Measurements from ENCODE around the gene SCUBE1.

SCUBE1 gene

GRCh38 chr22:43303751-43304150 is 39.4 kb downstream of the SCUBE1 start:
- no CpG with 5 or more reads among the region's 11 CpGs for WGBS (ENCODE audit: insufficient coverage, insufficient read length)
- H3K4me1 ChIP-seq (ENCODE audit: control insufficient read depth, insufficient read depth, low read length) = 0 out of 2 replicates have a peak, but pooled peaks cover under 1% of the 10 kb centered on the region

GRCh38 chr22:43303166-43303565 is 40.0 kb downstream of the SCUBE1 start:
- no peak for DNase-seq (ENCODE audit: low read depth, low spot score)
- Histone ChIP-seq H3K9me3 (ENCODE audit: control insufficient read depth, insufficient read depth, low read length) (no peaks in the 10 kb centered on the region), H3K4me1 (ENCODE audit: control insufficient read depth, insufficient read depth, low read length) (no peaks in the 10 kb centered on the region), H3K4me3 (ENCODE audit: low read length) (no peak overlapping the region), H3K27me3 (ENCODE audit: control insufficient read depth, insufficient read depth, low read length) (no peaks in the 10 kb centered on the region), H3K27ac (ENCODE audit: low read length) (no peak overlapping the region), H3K36me3 (ENCODE audit: control insufficient read depth, insufficient read depth, low read length) (no peaks in the 10 kb centered on the region)
- WGBS (ENCODE audit: insufficient coverage, insufficient read length) = no CpG with 5 or more reads among the region's 8 CpGs

More at GRCh38 chr22:43303751-43304150, 39.4 kb downstream of the SCUBE1 start:
- H3K27ac ChIP-seq (ENCODE audit: low read length) = no peak overlapping the region
- no peak overlapping the region for H3K4me3 ChIP-seq (ENCODE audit: low read length)
- DNase-seq (ENCODE audit: low read depth, low spot score) = no peak
- H3K9me3 ChIP-seq (ENCODE audit: control insufficient read depth, insufficient read depth, low read length) = no peaks in the 10 kb centered on the region
- H3K27me3 ChIP-seq (ENCODE audit: control insufficient read depth, insufficient read depth, low read length) = no peaks in the 10 kb centered on the region
- H3K36me3 ChIP-seq (ENCODE audit: control insufficient read depth, insufficient read depth, low read length) = no peaks in the 10 kb centered on the region

- no peaks in the 10 kb centered on the region for H3K9me3 ChIP-seq (ENCODE audit: control insufficient read depth, insufficient read depth, low read length)
- no peaks in the 10 kb centered on the region for H3K36me3 ChIP-seq (ENCODE audit: control insufficient read depth, insufficient read depth, low read length)
- no peak for DNase-seq (ENCODE audit: low read depth, low spot score)
- H3K4me3 ChIP-seq (ENCODE audit: low read length) = no peak overlapping the region
- no peaks in the 10 kb centered on the region for H3K4me1 ChIP-seq (ENCODE audit: control insufficient read depth, insufficient read depth, low read length)
- WGBS (ENCODE audit: insufficient coverage, insufficient read length) = no CpG with 5 or more reads among the region's 12 CpGs
- no peak overlapping the region for H3K27ac ChIP-seq (ENCODE audit: low read length)
- no peaks in the 10 kb centered on the region for H3K27me3 ChIP-seq (ENCODE audit: control insufficient read depth, insufficient read depth, low read length)
Measured at GRCh38 chr22:43302531-43303041, 40.6 kb downstream of the SCUBE1 start.

GRCh38 chr22:43301866-43302265 is 41.3 kb downstream of the SCUBE1 start:
- H3K4me1 ChIP-seq (ENCODE audit: control insufficient read depth, insufficient read depth, low read length) = no peaks in the 10 kb centered on the region
- no CpG with 5 or more reads among the region's 10 CpGs for WGBS (ENCODE audit: insufficient coverage, insufficient read length)

DNA sequence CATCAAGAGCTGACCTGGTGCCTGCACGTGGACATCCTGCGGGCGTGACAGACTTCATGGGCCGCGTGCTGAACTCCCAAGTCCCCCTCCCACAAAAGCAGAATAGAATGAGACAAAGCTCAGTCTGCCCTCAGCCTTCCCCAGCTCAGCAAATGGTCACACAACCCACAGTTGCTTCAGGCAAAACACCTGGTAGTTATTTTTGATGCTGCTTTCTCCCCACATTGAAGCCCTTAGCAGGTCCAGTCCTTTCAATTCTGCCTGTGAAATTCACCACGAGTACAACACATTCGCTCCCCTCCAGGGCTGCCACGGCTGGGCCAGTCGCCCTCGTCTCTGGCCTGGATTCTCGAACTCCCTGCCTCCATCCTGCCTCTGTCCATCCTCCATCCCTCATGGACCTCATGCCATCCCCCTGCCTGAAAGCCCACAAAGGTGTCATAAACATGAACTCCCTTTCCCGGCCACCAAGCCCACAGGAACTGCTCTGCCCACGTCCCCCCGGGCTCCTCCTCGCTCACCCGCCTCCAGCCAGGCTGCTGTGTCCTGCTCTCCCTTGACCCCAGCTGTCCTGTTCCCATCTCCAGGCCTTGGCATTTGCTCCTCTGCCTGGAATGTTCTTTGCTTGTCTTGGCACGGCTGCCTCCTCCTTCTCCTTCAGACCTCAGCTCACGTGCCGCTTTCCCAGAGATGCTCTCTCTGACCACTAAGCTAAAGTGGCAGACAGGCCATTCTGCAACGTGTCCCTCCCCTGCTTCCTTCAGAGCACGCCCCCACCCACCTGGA is 42.1 kb downstream of the SCUBE1 start:
- WGBS (ENCODE audit: insufficient coverage, insufficient read length) = no CpG with 5 or more reads among the region's 21 CpGs
- no peaks in the 10 kb centered on the region for H3K36me3 ChIP-seq (ENCODE audit: control insufficient read depth, insufficient read depth, low read length)
- H3K9me3 ChIP-seq (ENCODE audit: control insufficient read depth, insufficient read depth, low read length) = no peaks in the 10 kb centered on the region
- H3K4me3 ChIP-seq (ENCODE audit: low read length) = no peak overlapping the region
- H3K4me1 ChIP-seq (ENCODE audit: control insufficient read depth, insufficient read depth, low read length) = no peaks in the 10 kb centered on the region
- H3K27me3 ChIP-seq (ENCODE audit: control insufficient read depth, insufficient read depth, low read length) = no peaks in the 10 kb centered on the region
- no peak for DNase-seq (ENCODE audit: low read depth, low spot score)
- H3K27ac ChIP-seq (ENCODE audit: low read length) = no peak overlapping the region

More at GRCh38 chr22:43301866-43302265, 41.3 kb downstream of the SCUBE1 start:
- no peak for DNase-seq (ENCODE audit: low read depth, low spot score)
- Histone ChIP-seq H3K27ac (ENCODE audit: low read length) (no peak overlapping the region), H3K27me3 (ENCODE audit: control insufficient read depth, insufficient read depth, low read length) (no peaks in the 10 kb centered on the region), H3K9me3 (ENCODE audit: control insufficient read depth, insufficient read depth, low read length) (no peaks in the 10 kb centered on the region), H3K4me3 (ENCODE audit: low read length) (no peak overlapping the region), H3K36me3 (ENCODE audit: control insufficient read depth, insufficient read depth, low read length) (no peaks in the 10 kb centered on the region)

- Histone ChIP-seq H3K4me1 (ENCODE audit: control insufficient read depth, insufficient read depth, low read length) (no peaks in the 10 kb centered on the region), H3K36me3 (ENCODE audit: control insufficient read depth, insufficient read depth, low read length) (no peaks in the 10 kb centered on the region), H3K27ac (ENCODE audit: low read length) (no peak overlapping the region), H3K4me3 (ENCODE audit: low read length) (no peak overlapping the region), H3K9me3 (ENCODE audit: control insufficient read depth, insufficient read depth, low read length) (no peaks in the 10 kb centered on the region), H3K27me3 (ENCODE audit: control insufficient read depth, insufficient read depth, low read length) (no peaks in the 10 kb centered on the region)
- no CpG with 5 or more reads among the region's 12 CpGs for WGBS (ENCODE audit: insufficient coverage, insufficient read length)
- no peak for DNase-seq (ENCODE audit: low read depth, low spot score)
Measured at GRCh38 chr22:43299736-43300135, 43.4 kb downstream of the SCUBE1 start.

GRCh38 chr22:43298062-43298801 is 44.9 kb downstream of the SCUBE1 start:
- H3K36me3 ChIP-seq (ENCODE audit: control insufficient read depth, insufficient read depth, low read length) = no peaks in the 10 kb centered on the region
- H3K9me3 ChIP-seq (ENCODE audit: control insufficient read depth, insufficient read depth, low read length) = no peaks in the 10 kb centered on the region
- no CpG with 5 or more reads among the region's 18 CpGs for WGBS (ENCODE audit: insufficient coverage, insufficient read length)
- no peak overlapping the region for H3K4me3 ChIP-seq (ENCODE audit: low read length)
- no peaks in the 10 kb centered on the region for H3K4me1 ChIP-seq (ENCODE audit: control insufficient read depth, insufficient read depth, low read length)
- H3K27me3 ChIP-seq (ENCODE audit: control insufficient read depth, insufficient read depth, low read length) = no peaks in the 10 kb centered on the region
- no peak for DNase-seq (ENCODE audit: low read depth, low spot score)
- no peak overlapping the region for H3K27ac ChIP-seq (ENCODE audit: low read length)

- DNase-seq (ENCODE audit: low read depth, low spot score) = no peak
- WGBS (ENCODE audit: insufficient coverage, insufficient read length) = no CpG with 5 or more reads among the region's 18 CpGs
- Histone ChIP-seq H3K4me3 (ENCODE audit: low read length) (no peak overlapping the region), H3K9me3 (ENCODE audit: control insufficient read depth, insufficient read depth, low read length) (no peaks in the 10 kb centered on the region), H3K4me1 (ENCODE audit: control insufficient read depth, insufficient read depth, low read length) (no peaks in the 10 kb centered on the region), H3K27me3 (ENCODE audit: control insufficient read depth, insufficient read depth, low read length) (no peaks in the 10 kb centered on the region), H3K36me3 (ENCODE audit: control insufficient read depth, insufficient read depth, low read length) (no peaks in the 10 kb centered on the region), H3K27ac (ENCODE audit: low read length) (no peak overlapping the region)
Measured at GRCh38 chr22:43297270-43298061, 45.7 kb downstream of the SCUBE1 start.

- Histone ChIP-seq H3K36me3 (ENCODE audit: control insufficient read depth, insufficient read depth, low read length) (no peaks in the 10 kb centered on the region), H3K4me3 (ENCODE audit: low read length) (no peak overlapping the region), H3K27me3 (ENCODE audit: control insufficient read depth, insufficient read depth, low read length) (no peaks in the 10 kb centered on the region), H3K9me3 (ENCODE audit: control insufficient read depth, insufficient read depth, low read length) (no peaks in the 10 kb centered on the region), H3K4me1 (ENCODE audit: control insufficient read depth, insufficient read depth, low read length) (no peaks in the 10 kb centered on the region), H3K27ac (ENCODE audit: low read length) (no peak overlapping the region)
- DNase-seq (ENCODE audit: low read depth, low spot score) = no peak
- no CpG with 5 or more reads among the region's 16 CpGs for WGBS (ENCODE audit: insufficient coverage, insufficient read length)
Measured at GRCh38 chr22:43296276-43296902, 46.8 kb downstream of the SCUBE1 start.

- no peak for DNase-seq (ENCODE audit: low read depth, low spot score)
- no peaks in the 10 kb centered on the region for H3K36me3 ChIP-seq (ENCODE audit: control insufficient read depth, insufficient read depth, low read length)
- no CpG with 5 or more reads among the region's 6 CpGs for WGBS (ENCODE audit: insufficient coverage, insufficient read length)
- no peaks in the 10 kb centered on the region for H3K27me3 ChIP-seq (ENCODE audit: control insufficient read depth, insufficient read depth, low read length)
- H3K27ac ChIP-seq (ENCODE audit: low read length) = no peak overlapping the region
- no peak overlapping the region for H3K4me3 ChIP-seq (ENCODE audit: low read length)
- H3K9me3 ChIP-seq (ENCODE audit: control insufficient read depth, insufficient read depth, low read length) = no peaks in the 10 kb centered on the region
- H3K4me1 ChIP-seq (ENCODE audit: control insufficient read depth, insufficient read depth, low read length) = no peaks in the 10 kb centered on the region
Measured at GRCh38 chr22:43295660-43296059, 47.5 kb downstream of the SCUBE1 start.

All from iPS DF 6.9 (cell line).